GM12891 (cell line): ENCODE results near the gene ATXN1.

Source experiments
- POLR2A ChIP-seq: IDR thresholded peaks from 2 replicates; pipeline ENCODE4 v1.6.1; 2011; ENCODE audit warnings: low read depth, low read length, control low read depth
- POLR2AphosphoS5 ChIP-seq: IDR thresholded peaks from 2 replicates; pipeline ENCODE4 v1.6.1; 2011; ENCODE audit warnings: low read depth, low read length, control low read depth

GRCh38 chr6:16725145-16725864, 36.0 kb downstream of the ATXN1 start:
- TF ChIP-seq POLR2A (no peak), POLR2AphosphoS5 (no peak)
